ENCODE measurements around the gene ILDR1.

DNA sequence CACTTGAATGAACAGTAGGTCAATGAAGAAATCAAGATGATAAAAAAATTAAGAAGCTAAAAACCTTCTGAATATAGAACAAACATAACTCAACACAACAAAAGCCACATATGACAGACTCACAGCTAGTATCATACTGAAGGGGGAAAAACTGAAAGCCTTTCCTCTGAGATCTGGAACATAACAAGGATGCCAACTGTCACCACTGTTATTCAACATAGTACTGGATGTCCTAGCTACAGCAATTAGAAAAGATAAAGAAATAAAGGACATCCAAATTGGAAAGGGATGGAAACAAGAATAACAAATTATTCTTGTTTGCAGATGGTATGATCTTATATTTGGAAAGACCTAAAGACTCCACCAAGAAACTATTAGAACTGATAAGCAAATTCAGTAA lies 60.8 kb downstream of the ILDR1 start:
- TF ChIP-seq, protein P1, sequence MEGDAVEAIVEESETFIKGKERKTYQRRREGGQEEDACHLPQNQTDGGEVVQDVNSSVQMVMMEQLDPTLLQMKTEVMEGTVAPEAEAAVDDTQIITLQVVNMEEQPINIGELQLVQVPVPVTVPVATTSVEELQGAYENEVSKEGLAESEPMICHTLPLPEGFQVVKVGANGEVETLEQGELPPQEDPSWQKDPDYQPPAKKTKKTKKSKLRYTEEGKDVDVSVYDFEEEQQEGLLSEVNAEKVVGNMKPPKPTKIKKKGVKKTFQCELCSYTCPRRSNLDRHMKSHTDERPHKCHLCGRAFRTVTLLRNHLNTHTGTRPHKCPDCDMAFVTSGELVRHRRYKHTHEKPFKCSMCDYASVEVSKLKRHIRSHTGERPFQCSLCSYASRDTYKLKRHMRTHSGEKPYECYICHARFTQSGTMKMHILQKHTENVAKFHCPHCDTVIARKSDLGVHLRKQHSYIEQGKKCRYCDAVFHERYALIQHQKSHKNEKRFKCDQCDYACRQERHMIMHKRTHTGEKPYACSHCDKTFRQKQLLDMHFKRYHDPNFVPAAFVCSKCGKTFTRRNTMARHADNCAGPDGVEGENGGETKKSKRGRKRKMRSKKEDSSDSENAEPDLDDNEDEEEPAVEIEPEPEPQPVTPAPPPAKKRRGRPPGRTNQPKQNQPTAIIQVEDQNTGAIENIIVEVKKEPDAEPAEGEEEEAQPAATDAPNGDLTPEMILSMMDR (IDR thresholded peaks at IDR 0.05; ENCODE audit: low read depth, low read length, poor library complexity, severe bottlenecking): no peak
- no peak for TF ChIP-seq EZH2phosphoT487 (IDR thresholded peaks at IDR 0.05; ENCODE audit: borderline replicate concordance, low read length)

All from DOHH2 (cell line).